ENCODE measurements around the gene GAS2L1. TPM values are rescaled to one million over a fixed set of nuclear protein-coding genes. Genes with fewer than 3 reads are reported as not detected.

The GAS2L1 gene
- total and polyA plus RNA-seq, 2 donors (not counting 1 experiment from before 2014, with no cell fraction given) = 0.25 TPM; not detected in 1

DNA sequence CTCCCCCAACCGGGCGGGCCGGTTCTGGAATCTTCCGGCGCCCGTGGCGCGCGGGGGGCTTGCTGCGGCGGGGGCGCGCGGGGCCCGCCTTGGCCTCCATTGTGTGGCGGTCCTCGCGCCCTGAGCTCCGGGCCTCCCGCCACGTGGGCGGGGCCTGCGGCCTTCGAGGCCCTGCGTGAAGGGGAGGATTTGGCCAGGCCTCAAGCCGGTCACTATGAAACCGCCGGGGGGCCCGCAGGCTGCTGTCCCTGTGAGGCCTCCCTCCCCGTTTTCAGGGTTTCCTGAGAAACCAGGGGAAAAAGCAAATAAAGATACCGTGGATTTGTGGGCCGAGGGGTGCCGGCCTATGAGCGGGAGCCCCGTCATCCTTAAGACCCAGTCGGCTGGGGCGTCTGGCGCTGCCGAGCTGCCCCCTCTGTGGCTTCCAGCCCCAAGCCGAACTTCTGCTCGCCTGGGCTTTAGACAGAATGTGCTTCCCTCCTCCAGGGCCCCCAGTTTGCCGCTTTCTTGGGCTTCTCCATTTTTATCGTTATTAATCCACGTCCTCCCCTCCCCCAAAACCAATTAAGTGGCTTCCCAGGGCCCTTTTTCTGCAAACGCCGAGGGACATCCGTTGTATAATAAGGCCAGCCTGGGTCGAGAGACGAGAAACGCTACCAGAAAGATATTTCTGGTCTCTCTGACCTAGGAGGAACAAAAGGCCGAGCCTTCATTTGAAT is 37.8 kb upstream of the GAS2L1 start:
- TF ChIP-seq, protein P1, sequence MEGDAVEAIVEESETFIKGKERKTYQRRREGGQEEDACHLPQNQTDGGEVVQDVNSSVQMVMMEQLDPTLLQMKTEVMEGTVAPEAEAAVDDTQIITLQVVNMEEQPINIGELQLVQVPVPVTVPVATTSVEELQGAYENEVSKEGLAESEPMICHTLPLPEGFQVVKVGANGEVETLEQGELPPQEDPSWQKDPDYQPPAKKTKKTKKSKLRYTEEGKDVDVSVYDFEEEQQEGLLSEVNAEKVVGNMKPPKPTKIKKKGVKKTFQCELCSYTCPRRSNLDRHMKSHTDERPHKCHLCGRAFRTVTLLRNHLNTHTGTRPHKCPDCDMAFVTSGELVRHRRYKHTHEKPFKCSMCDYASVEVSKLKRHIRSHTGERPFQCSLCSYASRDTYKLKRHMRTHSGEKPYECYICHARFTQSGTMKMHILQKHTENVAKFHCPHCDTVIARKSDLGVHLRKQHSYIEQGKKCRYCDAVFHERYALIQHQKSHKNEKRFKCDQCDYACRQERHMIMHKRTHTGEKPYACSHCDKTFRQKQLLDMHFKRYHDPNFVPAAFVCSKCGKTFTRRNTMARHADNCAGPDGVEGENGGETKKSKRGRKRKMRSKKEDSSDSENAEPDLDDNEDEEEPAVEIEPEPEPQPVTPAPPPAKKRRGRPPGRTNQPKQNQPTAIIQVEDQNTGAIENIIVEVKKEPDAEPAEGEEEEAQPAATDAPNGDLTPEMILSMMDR (IDR thresholded peaks at IDR 0.05) = no peak
- TF ChIP-seq EZH2 (IDR thresholded peaks at IDR 0.05; ENCODE audit: borderline replicate concordance, insufficient read depth, low read depth, low read length, poor library complexity, severe bottlenecking) = no peak
- under 1% methylated on average over 51 of the region's 51 CpGs for WGBS (ENCODE audit: insufficient coverage)
- H3K27ac ChIP-seq (ENCODE audit: low read length in 2 of 2) = peak overlapping the region; percentile 98 to 99
- peaks cover 50% of the 10 kb centered on the region for H4K20me1 ChIP-seq (ENCODE audit: control insufficient read depth, insufficient read depth, low read length, poor library complexity, severe bottlenecking)
- H3K9me3 ChIP-seq (ENCODE audit: control extremely low read depth in 1 of 3, control insufficient read depth in 2 of 3, insufficient read depth in 1 of 3, low read length in 2 of 3) = no peaks in the 10 kb centered on the region
- ChIA-PET POLR2A (interaction anchor here (0.5 to 0.9 kb wide), 2 partner anchors 18 to 356 kb away, joined by 5 to 6 read pairs; no protein-coding TSS in a partner anchor), CTCF (interaction anchor here (1.0 kb wide), 1 partner anchor 23 kb away, joined by 3 read pairs; no protein-coding TSS in a partner anchor)
- intact Hi-C loops (cut with micrococcal nuclease) = loop anchor here (1.0 to 5.0 kb wide), 5 partner anchors 119 to 614 kb away; partner anchors contain the start of genes AP1B1, MTMR3, NF2 and UQCR10
- peak overlapping the region; percentile 96 for H3K9ac ChIP-seq (ENCODE audit: low read length)
- no peak for DNase-seq
- H3K4me3 ChIP-seq (ENCODE audit: control extremely low read depth in 1 of 5, extremely low read depth in 1 of 5, insufficient read depth in 1 of 5, low read depth in 2 of 5, low read length in 4 of 5) = peak overlapping the region; percentile 53 to 96 (median 80)
- Mint-ChIP-seq H3K4me1 (peaks cover 55% of the 10 kb centered on the region), H3K27me3 (no peaks in the 10 kb centered on the region), H3K9me3 (ENCODE audit: insufficient read depth) (no peaks in the 10 kb centered on the region), H3K27ac (peak overlapping the region; percentile 96), H3K4me3 (peak overlapping the region; percentile 93)
- H3K36me3 ChIP-seq (replicated peaks in 1 of 2; ENCODE audit: control extremely low read depth in 1 of 2, control insufficient read depth in 1 of 2, extremely low read depth in 1 of 2, insufficient read depth in 2 of 2, low read length in 1 of 2) = peaks cover 0 to 23% of the 10 kb centered on the region in 2 experiments
- peak overlapping the region; percentile 93 for H2AFZ ChIP-seq (ENCODE audit: insufficient read depth, low read depth, low read length, poor library complexity, severe bottlenecking)
- H3K4me1 ChIP-seq (ENCODE audit: control insufficient read depth in 2 of 2, insufficient read depth in 2 of 2, low read length in 2 of 2) = peaks cover 42 to 47% of the 10 kb centered on the region in 2 donors
- peak overlapping the region; percentile 94 for H3K4me2 ChIP-seq (replicated peaks; ENCODE audit: low read depth, low read length, poor library complexity, severe bottlenecking)
- H3K27me3 ChIP-seq (replicated peaks in 1 of 4; ENCODE audit: control extremely low read depth in 1 of 4, control insufficient read depth in 3 of 4, insufficient read depth in 4 of 4, low read length in 3 of 4) = no peaks in the 10 kb centered on the region
- peaks cover 73% of the 10 kb centered on the region for H3K79me2 ChIP-seq (ENCODE audit: control insufficient read depth, insufficient read depth, low read length)
- peak; percentile 19 for ATAC-seq (ENCODE audit: low read depth)

DNA sequence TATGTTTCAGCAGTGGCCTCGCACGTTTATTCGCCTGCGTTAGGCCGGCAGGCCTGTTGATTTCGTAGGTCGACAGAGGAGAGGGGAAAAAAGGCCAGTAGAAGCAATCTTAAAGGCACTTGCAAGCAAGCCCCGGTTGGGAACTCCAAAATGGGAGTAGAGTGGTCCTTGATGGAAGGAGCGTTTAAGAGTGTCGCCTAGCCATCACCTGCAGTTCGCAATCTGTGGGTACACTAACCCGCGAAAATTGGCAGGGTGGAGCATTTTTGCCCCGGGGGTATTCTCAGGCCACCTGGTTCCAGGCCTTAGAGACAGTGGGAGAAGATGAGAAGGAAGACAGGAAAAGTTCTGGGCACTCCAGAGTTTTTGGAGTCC is 37.2 kb upstream of the GAS2L1 start:
- Histone ChIP-seq H3K4me1 (ENCODE audit: control insufficient read depth in 2 of 2, insufficient read depth in 2 of 2, low read length in 2 of 2) (peaks cover 42 to 47% of the 10 kb centered on the region in 2 donors), H3K4me3 (ENCODE audit: control extremely low read depth in 1 of 5, extremely low read depth in 1 of 5, insufficient read depth in 1 of 5, low read depth in 2 of 5, low read length in 4 of 5) (peak overlapping the region; percentile 53 to 96 (median 80)), H4K20me1 (ENCODE audit: control insufficient read depth, insufficient read depth, low read length, poor library complexity, severe bottlenecking) (peaks cover 55% of the 10 kb centered on the region), H3K36me3 (replicated peaks in 1 of 2; ENCODE audit: control extremely low read depth in 1 of 2, control insufficient read depth in 1 of 2, extremely low read depth in 1 of 2, insufficient read depth in 2 of 2, low read length in 1 of 2) (peaks cover 0 to 28% of the 10 kb centered on the region in 2 experiments), H2AFZ (ENCODE audit: insufficient read depth, low read depth, low read length, poor library complexity, severe bottlenecking) (peak overlapping the region; percentile 93), H3K79me2 (ENCODE audit: control insufficient read depth, insufficient read depth, low read length) (peaks cover 78% of the 10 kb centered on the region), H3K27ac (ENCODE audit: low read length in 2 of 2) (peak overlapping the region in 1 of 2 donors; percentile 99), H3K9me3 (ENCODE audit: control extremely low read depth in 1 of 3, control insufficient read depth in 2 of 3, insufficient read depth in 1 of 3, low read length in 2 of 3) (no peaks in the 10 kb centered on the region), H3K9ac (ENCODE audit: low read length) (peak overlapping the region; percentile 96), H3K4me2 (replicated peaks; ENCODE audit: low read depth, low read length, poor library complexity, severe bottlenecking) (peak overlapping the region; percentile 94), H3K27me3 (replicated peaks in 1 of 4; ENCODE audit: control extremely low read depth in 1 of 4, control insufficient read depth in 3 of 4, insufficient read depth in 4 of 4, low read length in 3 of 4) (no peaks in the 10 kb centered on the region)
- Mint-ChIP-seq H3K27me3 (no peaks in the 10 kb centered on the region), H3K4me1 (peaks cover 57% of the 10 kb centered on the region), H3K9me3 (ENCODE audit: insufficient read depth) (no peaks in the 10 kb centered on the region), H3K27ac (peak overlapping the region; percentile 96), H3K4me3 (peak overlapping the region; percentile 93)
- TF ChIP-seq, protein P1 (IDR thresholded peaks at IDR 0.05) = no peak
- TF ChIP-seq EZH2 (IDR thresholded peaks at IDR 0.05; ENCODE audit: borderline replicate concordance, insufficient read depth, low read depth, low read length, poor library complexity, severe bottlenecking) = no peak
- ChIA-PET CTCF (no interaction called here), POLR2A (interaction anchor here (0.7 to 0.9 kb wide), 2 partner anchors 60 to 356 kb away, joined by 3 to 5 read pairs; no protein-coding TSS in a partner anchor)
- intact Hi-C loops (cut with micrococcal nuclease) = loop anchor here (5.0 kb wide), 4 partner anchors 118 to 613 kb away; partner anchors contain the start of genes AP1B1, MTMR3, NF2 and UQCR10
- DNase-seq (peak; percentile 22), ATAC-seq (ENCODE audit: low read depth) (no peak)
- under 1% methylated on average over 14 of the region's 14 CpGs for WGBS (ENCODE audit: insufficient coverage)

Measured in B cell (primary cell).